Naive thymus-derived CD4-positive, alpha-beta T cell (primary cell): ENCODE results near the gene LRRC59. TPM values are rescaled to one million over a fixed set of nuclear protein-coding genes. Genes with fewer than 3 reads are reported as not detected.
A peak's percentile ranks its signal among the peaks of the same experiment; 100 is the strongest.

Experiments used
- ATAC-seq: fragments of 150-1000 bp; cut with Tn5 transposase; 2 replicates; pipeline ENCODE4 v1.10.0; 2021; ENCODE audit warnings: mild to moderate bottlenecking, moderate library complexity
- CTCF ChIA-PET: fragments of 350-600 bp; sonication (Branson Sonifier 250); formaldehyde crosslinking; loops from one replicate; lab custom pipeline; 2021; ENCODE audit warnings: antibody characterized with exemption; lab: Charles Lee
- POLR2A ChIA-PET: fragments of 350-600 bp; sonication (Branson Sonifier 250); formaldehyde crosslinking; loops from one replicate; lab custom pipeline; 2021; ENCODE audit warnings: antibody characterized with exemption, inconsistent platforms; lab: Charles Lee
- DNase-seq, 9 donors: peaks; one replicate each; pipeline versions ENCODE4 v3.0.0 to v3.0.0-alpha.2; 2020 to 2022; ENCODE audit warnings: mixed read lengths in 1 of 9
- H3K27ac ChIP-seq: one replicate; pipeline ENCODE4 v1.7.0; 2013; ENCODE audit warnings: mild to moderate bottlenecking, low read depth, low read length, moderate library complexity
- H3K27me3 ChIP-seq, 2 donors: one replicate each; pipeline ENCODE4 v1.7.0; 2013; ENCODE audit warnings: low read length in 2 of 2, mild to moderate bottlenecking in 2 of 2, moderate library complexity in 2 of 2; ENCODE audit not compliant: control insufficient read depth in 2 of 2, insufficient read depth in 2 of 2
- H3K36me3 ChIP-seq, 3 experiments: 1 replicate in 2 of 3; 2 replicates in 1 of 3; pipeline ENCODE4 v1.7.0; 2013; ENCODE audit warnings: low read length in 3 of 3, mild to moderate bottlenecking in 3 of 3, moderate library complexity in 1 of 3; ENCODE audit not compliant: insufficient read depth in 3 of 3, control insufficient read depth in 2 of 3
- H3K4me1 ChIP-seq, 2 donors: one replicate each; pipeline ENCODE4 v1.7.0; 2013; ENCODE audit warnings: low read length in 2 of 2, mild to moderate bottlenecking in 2 of 2, moderate library complexity in 1 of 2; ENCODE audit not compliant: control insufficient read depth in 2 of 2, insufficient read depth in 2 of 2
- H3K4me3 ChIP-seq: 2 replicates; pipeline ENCODE4 v1.7.0; 2013; ENCODE audit warnings: mild to moderate bottlenecking, low read length
- H3K9me3 ChIP-seq, 3 experiments: 1 replicate in 2 of 3; 2 replicates in 1 of 3; pipeline ENCODE4 v1.7.0; 2013; ENCODE audit warnings: low read length in 3 of 3; ENCODE audit not compliant: control insufficient read depth in 2 of 3
- H3K27ac Mint-ChIP-seq, 9 donors: one replicate each; pipeline ENCODE4 v1.8.0; 2020 to 2022; ENCODE audit warnings: mixed read lengths in 9 of 9, mild to moderate bottlenecking in 8 of 9, moderate library complexity in 5 of 9, inconsistent platforms in 2 of 9
- H3K27me3 Mint-ChIP-seq, 5 donors: one replicate each; pipeline ENCODE4 v1.8.0; 2021 to 2022; ENCODE audit warnings: mixed read lengths in 5 of 5, mild to moderate bottlenecking in 1 of 5
- H3K36me3 Mint-ChIP-seq, 5 donors: one replicate each; pipeline ENCODE4 v1.8.0; 2020 to 2022; ENCODE audit warnings: mixed read lengths in 5 of 5, mild to moderate bottlenecking in 3 of 5, inconsistent platforms in 1 of 5
- H3K4me1 Mint-ChIP-seq, 7 donors: one replicate each; pipeline ENCODE4 v1.8.0; 2020 to 2022; ENCODE audit warnings: mixed read lengths in 7 of 7, mild to moderate bottlenecking in 3 of 7, inconsistent platforms in 1 of 7
- H3K4me3 Mint-ChIP-seq, 10 donors: one replicate each; pipeline ENCODE4 v1.8.0; 2020 to 2022; ENCODE audit warnings: mild to moderate bottlenecking in 10 of 10, mixed read lengths in 10 of 10, moderate library complexity in 6 of 10, inconsistent platforms in 2 of 10
- H3K9me3 Mint-ChIP-seq, 11 donors: one replicate each; pipeline ENCODE4 v1.8.0; 2020 to 2022; ENCODE audit warnings: mixed read lengths in 11 of 11, mild to moderate bottlenecking in 4 of 11, inconsistent platforms in 1 of 11, moderate library complexity in 1 of 11
- intact Hi-C, 2 donors: fragments of 100-400 bp; cut with micrococcal nuclease; formaldehyde crosslinking; loops; one replicate each; pipeline ENCODE4 v1.15.1; 2023
- polyA plus RNA-seq, 2 donors: library from polyadenylated mRNA; unstranded; fragments of 300-500 nt; fragmentation: Illumina TruSeq; gene quantifications; one replicate each; pipeline ENCODE4 v1.2.3, GENCODE V29; 2021
- total RNA-seq, 6 experiments: library from RNA in 5 of 6; stranded (reverse) in 5 of 6; gene quantifications; 1 replicate in 5 of 6; 2 replicates in 1 of 6; pipeline ENCODE4 v1.2.3 and lab custom pipeline; 2021 to 2026

Gene LRRC59
- total and polyA plus RNA-seq, 7 experiments from 2014 or later = 13.4 to 67.1 (median 28.5) TPM

DNA sequence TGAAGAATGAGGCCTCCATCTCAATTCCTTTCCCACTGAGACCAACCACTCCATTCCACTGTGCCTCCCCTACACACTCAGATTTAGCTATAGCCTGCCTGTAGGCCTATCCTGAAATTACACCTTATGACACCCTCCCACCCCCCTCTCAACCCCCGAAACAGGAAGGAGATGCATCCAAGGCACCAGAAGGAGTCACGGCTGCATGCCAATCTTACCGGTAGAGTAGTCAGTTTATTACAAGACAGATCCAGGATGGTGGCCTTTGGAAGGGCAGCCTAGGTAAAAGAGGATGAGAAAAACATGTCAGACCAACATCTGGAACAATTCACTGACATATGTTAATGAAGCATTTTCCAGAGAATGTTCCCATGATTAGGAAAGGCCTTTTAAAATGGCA lies 2.6 kb downstream of the LRRC59 start:
- Mint-ChIP-seq H3K4me3 (peak overlapping the region in 9 of 10 donors; percentile 43 to 99 (median 78)), H3K27ac (peak overlapping the region in 6 of 9 donors; percentile 25 to 68 (median 52)), H3K36me3 (peaks cover 11 to 34% (median 14%) of the 10 kb centered on the region in 5 donors), H3K27me3 (no peaks in the 10 kb centered on the region), H3K4me1 (peaks cover 21 to 47% (median 34%) of the 10 kb centered on the region in 7 donors), H3K9me3 (peaks cover 0 to 4% (median 0%) of the 10 kb centered on the region in 11 donors)
- Histone ChIP-seq H3K27me3 (no peaks in the 10 kb centered on the region), H3K36me3 (peaks cover 12 to 60% (median 16%) of the 10 kb centered on the region in 3 experiments), H3K27ac (no peak overlapping the region), H3K9me3 (no peaks in the 10 kb centered on the region), H3K4me3 (no peak overlapping the region), H3K4me1 (peaks cover 15 to 18% of the 10 kb centered on the region in 2 donors)
- intact Hi-C loops = loop anchor here (5.0 to 10.0 kb wide), 2 partner anchors 32 to 310 kb away; partner anchors contain the start of gene ANKRD40 (in 1 of the 2)
- ChIA-PET POLR2A (no interaction called here), CTCF (interaction anchor here (5.0 kb wide), 1 partner anchor 32 kb away, joined by 44 read pairs; no protein-coding TSS in a partner anchor)
- ATAC-seq (no peak), DNase-seq (no peak)

DNA sequence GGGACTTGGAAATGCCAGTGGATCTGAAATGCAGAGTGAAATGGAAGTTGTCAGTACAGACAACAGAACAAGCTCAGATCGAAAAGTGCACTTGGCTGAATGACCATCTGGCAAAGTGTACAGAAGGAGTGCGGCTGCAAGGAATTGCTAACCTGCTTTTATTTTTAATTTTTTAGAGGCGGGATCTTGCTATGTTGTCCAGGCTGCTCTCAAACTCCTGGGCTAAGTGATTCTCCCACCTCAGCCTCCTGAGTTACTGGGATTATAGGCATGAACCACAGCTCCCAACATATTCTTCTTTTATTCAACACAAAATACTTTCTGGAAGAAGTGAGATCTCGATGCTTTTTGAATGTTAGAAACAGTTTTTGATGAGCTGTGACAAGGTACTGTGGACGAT lies 3.6 kb downstream of the LRRC59 start:
- intact Hi-C loops = loop anchor here in 1 of 2 donors (10.0 kb wide), 1 partner anchor 311 kb away; the partner anchor contains the start of gene ANKRD40
- H3K36me3 ChIP-seq = peaks cover 12 to 70% (median 16%) of the 10 kb centered on the region in 3 experiments
- POLR2A ChIA-PET = no interaction called here

DNA sequence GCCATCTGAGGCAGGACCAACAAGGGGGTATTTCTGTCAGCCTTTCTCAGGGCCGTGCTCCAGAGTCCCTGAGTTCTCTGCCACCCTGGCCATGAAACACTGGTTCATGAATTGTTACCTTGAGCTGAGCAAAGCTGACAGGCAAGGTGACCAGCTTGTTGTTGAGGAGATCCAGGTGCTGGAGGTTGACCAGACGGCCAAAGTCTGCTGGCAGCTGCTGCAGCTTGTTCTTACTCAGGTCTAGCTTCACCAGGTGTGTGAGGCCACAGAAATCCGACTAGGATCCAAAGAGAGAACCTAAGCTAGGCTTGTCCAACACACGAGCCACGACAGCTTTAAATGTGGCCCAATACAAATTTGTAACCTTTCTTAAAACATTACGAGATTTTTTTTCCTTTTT lies 4.7 kb downstream of the LRRC59 start:
- peaks cover 18 to 43% (median 32%) of the 10 kb centered on the region in 7 donors for H3K4me1 Mint-ChIP-seq
- H3K27me3 Mint-ChIP-seq = no peaks in the 10 kb centered on the region
- ATAC-seq = no peak
- Histone ChIP-seq H3K4me1 (peaks cover 12 to 18% of the 10 kb centered on the region in 2 donors), H3K4me3 (no peak overlapping the region), H3K27ac (no peak overlapping the region), H3K36me3 (peaks cover 12 to 81% (median 23%) of the 10 kb centered on the region in 3 experiments), H3K27me3 (no peaks in the 10 kb centered on the region), H3K9me3 (no peaks in the 10 kb centered on the region)
- H3K4me3 Mint-ChIP-seq = no peak overlapping the region
- no peak for DNase-seq
- POLR2A ChIA-PET = interaction anchor here (1.1 kb wide), 1 partner anchor 19 kb away, joined by 3 read pairs; no protein-coding TSS in a partner anchor
- intact Hi-C loops = loop anchor here in 1 of 2 donors (10.0 kb wide), 1 partner anchor 312 kb away; the partner anchor contains the start of gene ANKRD40
- H3K27ac Mint-ChIP-seq = no peak overlapping the region
- H3K9me3 Mint-ChIP-seq = no peaks in the 10 kb centered on the region
- H3K36me3 Mint-ChIP-seq = peaks cover 17 to 51% (median 25%) of the 10 kb centered on the region in 5 donors
- CTCF ChIA-PET = interaction anchor here (1.5 kb wide), 1 partner anchor 30 kb away, joined by 6 read pairs; no protein-coding TSS in a partner anchor

More for the DNA sequence above, 3.6 kb downstream of the LRRC59 start:
- no peak overlapping the region for H3K27ac ChIP-seq
- DNase-seq (no peak), ATAC-seq (no peak)
- Mint-ChIP-seq H3K4me3 (peak overlapping the region in 1 of 10 donors; percentile 24), H3K4me1 (peaks cover 21 to 47% (median 34%) of the 10 kb centered on the region in 7 donors), H3K36me3 (peaks cover 11 to 41% (median 19%) of the 10 kb centered on the region in 5 donors), H3K27me3 (no peaks in the 10 kb centered on the region), H3K27ac (peak overlapping the region in 3 of 9 donors; percentile 6 to 56 (median 32)), H3K9me3 (peaks cover 0 to 1% (median 0%) of the 10 kb centered on the region in 11 donors)
- no peak overlapping the region for H3K4me3 ChIP-seq
- no peaks in the 10 kb centered on the region for H3K27me3 ChIP-seq
- H3K4me1 ChIP-seq = peaks cover 15 to 18% of the 10 kb centered on the region in 2 donors
- CTCF ChIA-PET = interaction anchor here (0.9 kb wide), 1 partner anchor 85 kb away, joined by 3 read pairs; no protein-coding TSS in a partner anchor
- H3K9me3 ChIP-seq = no peaks in the 10 kb centered on the region

DNA sequence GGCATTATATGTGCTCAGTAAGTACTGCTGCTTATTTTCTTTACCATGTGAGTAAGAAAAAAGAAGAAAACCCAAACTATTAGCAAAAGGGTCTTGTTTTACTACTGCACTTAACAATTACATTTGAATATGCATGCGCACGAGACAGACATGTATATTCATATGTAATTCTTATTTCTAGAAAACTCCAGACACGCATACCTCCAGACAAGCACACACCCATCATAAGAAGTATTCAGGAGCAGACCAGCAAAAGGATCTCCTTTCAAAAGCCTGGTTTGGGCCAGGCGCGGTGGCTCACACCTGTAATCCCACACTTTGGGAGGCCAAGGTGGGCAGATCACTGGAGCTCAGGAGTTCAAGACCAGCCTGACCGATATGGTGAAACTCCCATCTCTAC lies 7.8 kb downstream of the LRRC59 start:
- POLR2A ChIA-PET = interaction anchor here (0.5 to 1.0 kb wide), 2 partner anchors 13 to 585 kb away, joined by 3 to 4 read pairs; no protein-coding TSS in a partner anchor
- ATAC-seq = no peak
- Histone ChIP-seq H3K27ac (no peak overlapping the region), H3K4me3 (no peak overlapping the region), H3K9me3 (no peaks in the 10 kb centered on the region), H3K36me3 (peaks cover 16 to 99% (median 42%) of the 10 kb centered on the region in 3 experiments), H3K27me3 (no peaks in the 10 kb centered on the region), H3K4me1 (no peaks in the 10 kb centered on the region)
- Mint-ChIP-seq H3K27ac (no peak overlapping the region), H3K9me3 (no peaks in the 10 kb centered on the region), H3K27me3 (no peaks in the 10 kb centered on the region), H3K4me1 (peaks cover 6 to 24% (median 11%) of the 10 kb centered on the region in 7 donors), H3K4me3 (no peak overlapping the region), H3K36me3 (peaks cover 31 to 76% (median 36%) of the 10 kb centered on the region in 5 donors)
- no peak for DNase-seq
- CTCF ChIA-PET = interaction anchor here (1.4 kb wide), 1 partner anchor 227 kb away, joined by 3 read pairs; no protein-coding TSS in a partner anchor
- intact Hi-C loops = no loop called here

DNA sequence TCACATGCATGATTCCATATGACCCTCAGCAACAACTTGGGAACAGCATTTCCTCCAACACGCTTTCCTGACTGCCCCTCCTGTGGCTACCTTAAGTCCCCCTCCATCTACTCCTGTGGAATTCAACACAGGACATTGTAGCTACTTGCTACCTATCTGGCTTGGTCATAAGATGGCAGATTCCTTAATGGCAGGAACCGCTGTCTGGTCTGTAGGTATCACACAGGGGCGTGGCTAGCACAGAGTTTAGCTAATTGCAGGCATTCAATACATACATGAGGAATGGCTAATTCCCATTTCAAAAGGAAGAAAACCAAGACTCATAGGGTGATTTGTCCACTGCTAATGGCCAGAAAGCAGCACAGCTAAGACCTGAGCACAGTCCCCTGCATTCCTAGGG lies 8.6 kb downstream of the LRRC59 start:
- ChIA-PET CTCF (interaction anchor here (1.4 to 2.4 kb wide), 3 partner anchors 9 to 227 kb away, joined by 3 to 8 read pairs (median 3); partner anchors contain the start of gene LRRC59), POLR2A (interaction anchor here (0.5 to 1.0 kb wide), 2 partner anchors 12 to 585 kb away, joined by 3 to 4 read pairs; no protein-coding TSS in a partner anchor)
- ATAC-seq (no peak), DNase-seq (no peak)
- Histone ChIP-seq H3K27me3 (no peaks in the 10 kb centered on the region), H3K4me3 (no peak overlapping the region), H3K9me3 (no peaks in the 10 kb centered on the region), H3K4me1 (no peaks in the 10 kb centered on the region), H3K36me3 (peaks cover 14 to 99% (median 47%) of the 10 kb centered on the region in 3 experiments), H3K27ac (no peak overlapping the region)
- Mint-ChIP-seq H3K27ac (peak overlapping the region in 2 of 9 donors; percentile 20 to 49), H3K4me1 (peaks cover 2 to 16% (median 5%) of the 10 kb centered on the region in 7 donors), H3K4me3 (no peak overlapping the region), H3K9me3 (no peaks in the 10 kb centered on the region), H3K27me3 (no peaks in the 10 kb centered on the region), H3K36me3 (peaks cover 26 to 74% (median 31%) of the 10 kb centered on the region in 5 donors)
- intact Hi-C loops = no loop called here

DNA sequence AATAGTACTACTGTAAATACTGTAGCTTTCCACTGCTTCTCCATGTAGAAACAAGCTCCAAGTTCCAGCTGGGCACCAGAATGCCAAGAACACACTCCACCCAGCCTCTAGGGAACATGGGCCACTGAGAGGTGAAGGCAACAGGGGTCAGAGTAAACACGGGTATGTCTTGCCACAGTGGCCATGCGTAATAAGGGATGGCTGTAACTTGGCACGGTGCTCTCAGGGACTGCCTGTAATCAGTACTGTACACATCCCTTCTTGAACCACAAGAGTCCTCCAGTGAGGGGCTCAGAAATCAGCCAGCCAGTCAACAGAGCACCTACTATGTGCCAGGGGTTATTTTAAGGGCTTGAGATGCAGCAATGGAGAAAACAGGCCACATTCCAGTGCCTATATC lies 10.8 kb downstream of the LRRC59 start:
- H3K9me3 Mint-ChIP-seq = no peaks in the 10 kb centered on the region
- Histone ChIP-seq H3K27ac (no peak overlapping the region), H3K4me1 (no peaks in the 10 kb centered on the region), H3K9me3 (no peaks in the 10 kb centered on the region), H3K36me3 (peaks cover 13 to 99% (median 50%) of the 10 kb centered on the region in 3 experiments), H3K27me3 (no peaks in the 10 kb centered on the region), H3K4me3 (no peak overlapping the region)
- H3K27me3 Mint-ChIP-seq = no peaks in the 10 kb centered on the region
- H3K4me3 Mint-ChIP-seq = no peak overlapping the region
- intact Hi-C loops = no loop called here
- DNase-seq = no peak
- H3K4me1 Mint-ChIP-seq = peaks cover 0 to 8% (median 0%) of the 10 kb centered on the region in 7 donors
- peaks cover 20 to 67% (median 28%) of the 10 kb centered on the region in 5 donors for H3K36me3 Mint-ChIP-seq
- POLR2A ChIA-PET = interaction anchor here (1.2 to 2.3 kb wide), 3 partner anchors 10 to 24 kb away, joined by 3 to 7 read pairs (median 7); no protein-coding TSS in a partner anchor
- H3K27ac Mint-ChIP-seq = peak overlapping the region in 1 of 9 donors; percentile 41
- no peak for ATAC-seq
- CTCF ChIA-PET = interaction anchor here (1.0 kb wide), 1 partner anchor 12 kb away, joined by 6 read pairs; no protein-coding TSS in a partner anchor
